GM18508 (cell line): Measurements from ENCODE around the gene RPUSD2.
"Not testable (repeated sequence)": the region's sequence is repeated elsewhere in the genome, so short reads cannot be mapped to it uniquely, and the experiment has no call there.

Experiments used
- ATAC-seq: cut with Tn5 transposase; IDR thresholded peaks from one replicate; pipeline ENCODE4 v1.9.1; 2021; ENCODE audit warnings: moderate number of reproducible peaks; ENCODE audit not compliant: insufficient read depth, unreplicated experiment

The RPUSD2 gene

GRCh38 chr15:40564591-40565332, 4.3 kb upstream of the RPUSD2 start, which contains the start of gene CCDC32:
Gene CCDC32, minus strand, starts transcription at chr15:40565042. Its CDS starts 2,027 bp downstream, at chr15:40563015.
- ATAC-seq: peak; percentile 67

DNA sequence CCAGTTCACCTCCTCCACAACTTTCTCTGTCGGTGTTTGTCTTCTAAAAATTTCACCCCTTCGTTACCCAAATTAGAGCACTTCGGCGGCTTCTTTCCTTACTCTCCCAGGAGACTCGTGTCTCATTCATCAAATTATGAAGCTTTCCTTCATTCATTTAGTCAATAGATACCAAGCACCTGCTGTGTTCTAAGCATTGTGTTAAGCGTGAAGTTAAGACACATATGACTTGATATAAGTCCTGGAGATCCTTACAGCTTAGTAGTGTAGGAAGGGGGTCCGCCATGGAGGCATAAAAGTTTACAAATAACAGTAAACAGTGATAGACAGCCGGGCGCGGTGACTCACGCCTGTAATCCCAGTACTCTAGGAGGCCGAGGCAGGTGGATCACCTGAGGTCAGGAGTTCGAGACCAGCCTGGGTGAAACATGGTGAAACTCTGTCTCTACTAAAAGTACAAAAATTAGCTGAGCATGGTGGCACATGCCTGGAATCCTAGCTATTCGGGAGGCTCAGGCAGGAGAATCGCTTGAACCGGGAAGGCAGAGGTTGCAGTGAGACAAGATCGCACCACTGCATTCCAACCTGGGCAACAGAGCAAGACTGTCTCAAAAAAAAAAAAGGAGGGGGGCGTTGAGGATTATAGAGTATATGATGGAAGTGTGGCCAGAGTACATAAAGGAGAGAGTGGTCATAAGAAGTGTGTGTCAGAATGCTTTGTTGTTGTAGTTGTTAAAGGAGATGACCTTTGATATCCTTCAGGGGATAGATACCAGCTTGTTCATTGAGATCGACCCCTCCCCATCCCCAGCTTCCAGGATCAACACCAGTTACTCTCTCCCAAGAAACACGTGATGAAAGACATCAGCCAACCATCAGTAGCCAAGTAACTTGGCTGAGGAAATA, 3.5 kb upstream of the RPUSD2 start:
- ATAC-seq: no peak

DNA sequence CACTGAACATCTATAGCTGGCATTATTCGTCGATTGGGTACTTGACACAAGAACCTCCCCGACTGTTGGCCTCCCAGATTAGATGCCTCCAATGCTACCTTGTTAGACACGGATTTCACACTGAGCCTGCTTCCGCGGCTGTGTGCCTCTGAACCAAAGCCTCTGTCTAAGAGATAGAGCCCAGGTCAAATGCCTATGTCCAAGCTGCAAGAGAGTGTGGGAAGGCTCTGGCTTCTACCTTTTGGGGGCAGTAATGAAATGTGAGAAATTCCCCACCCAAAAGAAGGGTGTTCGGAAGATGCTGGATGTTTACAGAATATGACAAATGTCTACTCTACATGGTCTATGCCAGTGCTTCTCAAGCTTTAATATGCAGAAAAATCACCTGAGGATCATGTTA, 2.0 kb upstream of the RPUSD2 start:
- no peak for ATAC-seq

DNA sequence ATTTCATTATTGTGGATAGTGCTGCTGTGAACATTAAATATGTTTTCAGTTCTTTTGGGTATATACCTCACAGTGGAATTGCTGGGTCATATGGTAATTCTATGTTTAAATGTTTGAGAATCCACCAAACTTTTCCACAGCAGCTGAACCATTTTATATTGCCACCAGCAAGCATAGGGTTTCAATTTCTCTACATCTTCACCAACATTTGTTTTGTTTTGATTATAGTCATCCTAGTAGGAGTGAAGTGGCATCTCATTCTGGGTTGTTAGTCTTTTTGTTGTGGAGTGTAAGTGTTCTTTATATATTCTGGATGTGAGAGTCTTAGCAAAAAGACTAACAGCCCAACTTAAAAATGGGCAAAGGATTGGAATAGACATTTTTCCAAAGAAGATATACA, 6.0 kb downstream of the RPUSD2 start:
- ATAC-seq: no peak

- not testable (repeated sequence) for ATAC-seq
Observed at GRCh38 chr15:40576914-40577313, 7.8 kb downstream of the RPUSD2 start.

DNA sequence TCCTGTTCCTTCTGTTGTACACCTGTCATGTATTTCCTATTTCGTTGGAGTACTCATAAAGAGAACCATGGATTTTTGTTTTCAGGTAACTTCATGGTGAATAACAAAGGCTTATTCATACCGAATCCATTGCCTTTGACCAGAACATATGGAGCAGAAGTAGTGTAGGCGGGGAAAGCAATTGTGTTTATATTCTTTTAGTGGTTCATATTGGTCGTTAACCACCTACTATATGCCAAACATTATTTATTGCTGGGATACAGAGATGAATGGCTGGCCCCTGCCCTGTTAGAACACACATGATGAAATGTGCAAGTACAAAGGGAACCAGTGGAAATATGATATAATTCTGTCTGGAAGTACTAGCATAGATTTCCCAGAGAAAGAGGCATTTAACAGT, 9.8 kb downstream of the RPUSD2 start:
- no peak for ATAC-seq

- ATAC-seq: not testable (repeated sequence)
Observed at GRCh38 chr15:40581796-40582195, 12.7 kb downstream of the RPUSD2 start.

DNA sequence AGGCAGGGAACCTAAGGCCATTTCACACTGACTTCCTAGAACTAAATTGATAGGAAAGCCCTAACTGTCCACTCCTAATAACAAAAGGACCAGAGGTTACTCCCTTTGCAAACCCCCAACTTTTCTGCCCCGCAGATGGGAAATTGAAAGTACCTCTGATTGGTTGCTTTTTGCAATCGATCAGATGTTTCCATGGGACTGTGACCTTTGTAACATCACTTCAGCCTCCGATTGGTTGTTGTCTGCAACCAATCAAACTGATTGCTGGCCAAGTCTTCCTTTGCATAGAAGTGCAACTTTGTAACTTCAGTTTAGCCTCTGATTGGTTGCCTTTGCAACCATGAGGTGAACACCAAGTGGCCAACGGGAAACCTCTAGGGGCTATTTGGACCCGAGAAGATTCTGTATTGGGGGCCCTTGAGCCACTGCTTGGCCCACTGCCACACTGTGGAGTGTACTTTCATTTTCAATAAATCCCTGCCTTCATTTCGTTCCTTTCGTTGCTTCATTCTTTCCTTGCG, 13.7 kb downstream of the RPUSD2 start:
- ATAC-seq: no peak

- ATAC-seq: no peak
Observed at GRCh38 chr15:40584191-40584590, 15.1 kb downstream of the RPUSD2 start.

GRCh38 chr15:40590667-40591050, 21.6 kb downstream of the RPUSD2 start:
- no peak for ATAC-seq

GRCh38 chr15:40591389-40591788, 22.3 kb downstream of the RPUSD2 start:
- ATAC-seq: no peak

- ATAC-seq: no peak
Observed at GRCh38 chr15:40593165-40593564, 24.1 kb downstream of the RPUSD2 start.

GRCh38 chr15:40593588-40594428, 24.7 kb downstream of the RPUSD2 start, which contains the start of gene KNL1:
Gene KNL1, plus strand, starts transcription at chr15:40594249. Its CDS starts 8,683 bp downstream, at chr15:40602932.
- no peak for ATAC-seq

- no peak for ATAC-seq
Observed at GRCh38 chr15:40594429-40594836, 25.3 kb downstream of the RPUSD2 start.

DNA sequence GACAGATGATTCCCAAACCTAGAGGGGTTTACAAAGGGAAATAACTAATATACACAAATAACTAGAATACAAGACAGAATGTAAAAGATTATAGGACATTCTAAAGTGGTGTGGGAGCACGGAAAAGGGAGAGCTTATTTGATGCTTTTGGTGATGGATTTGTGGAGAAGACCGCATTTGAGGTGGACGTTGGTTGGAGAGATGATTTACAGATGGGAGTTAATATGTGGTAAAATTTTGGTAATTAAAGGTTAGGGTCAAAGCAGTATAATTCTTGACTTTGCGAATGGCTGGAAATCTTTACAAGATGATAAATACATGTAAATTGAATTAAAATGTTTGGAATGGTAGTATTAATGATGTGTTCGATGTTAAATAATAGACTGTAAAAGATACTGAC, 26.1 kb downstream of the RPUSD2 start:
- no peak for ATAC-seq

DNA sequence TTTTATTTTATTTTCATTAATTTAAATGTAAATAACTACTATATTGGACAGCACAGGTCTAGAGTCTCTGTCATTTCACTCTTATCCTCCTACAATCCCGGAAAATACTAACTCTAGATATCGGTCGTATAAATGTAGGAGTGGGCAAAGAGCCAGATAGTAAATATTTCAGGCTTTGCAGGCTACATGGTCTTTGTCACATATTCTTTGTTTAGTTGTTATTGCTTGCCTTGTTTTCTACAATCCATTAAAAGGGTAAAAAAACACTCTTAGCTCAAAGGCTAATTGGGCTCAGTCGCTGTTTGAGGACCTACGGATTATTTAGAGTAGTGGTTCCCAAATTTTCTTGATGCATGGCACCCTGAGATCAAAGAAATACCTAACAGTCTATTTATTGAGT, 26.7 kb downstream of the RPUSD2 start:
- no peak for ATAC-seq

DNA sequence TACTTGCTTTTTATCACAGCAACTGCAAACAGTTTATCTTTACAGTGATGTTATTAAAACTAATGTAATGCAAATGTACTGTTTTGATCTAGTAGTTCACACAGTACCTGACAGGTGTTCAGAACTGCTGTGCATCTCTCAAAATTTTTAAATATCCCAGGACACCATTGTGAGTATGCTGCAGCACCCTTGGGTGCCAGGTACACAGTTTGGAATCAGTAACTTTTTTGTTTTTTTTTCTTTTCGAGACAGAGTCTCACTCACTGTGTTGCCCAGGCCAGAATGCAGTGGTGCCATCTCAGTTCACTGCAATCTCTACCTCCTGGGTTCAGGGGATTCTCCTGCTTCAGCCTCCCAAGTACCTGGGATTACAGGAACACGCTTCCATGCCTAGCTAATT, 27.9 kb downstream of the RPUSD2 start:
- ATAC-seq: no peak

DNA sequence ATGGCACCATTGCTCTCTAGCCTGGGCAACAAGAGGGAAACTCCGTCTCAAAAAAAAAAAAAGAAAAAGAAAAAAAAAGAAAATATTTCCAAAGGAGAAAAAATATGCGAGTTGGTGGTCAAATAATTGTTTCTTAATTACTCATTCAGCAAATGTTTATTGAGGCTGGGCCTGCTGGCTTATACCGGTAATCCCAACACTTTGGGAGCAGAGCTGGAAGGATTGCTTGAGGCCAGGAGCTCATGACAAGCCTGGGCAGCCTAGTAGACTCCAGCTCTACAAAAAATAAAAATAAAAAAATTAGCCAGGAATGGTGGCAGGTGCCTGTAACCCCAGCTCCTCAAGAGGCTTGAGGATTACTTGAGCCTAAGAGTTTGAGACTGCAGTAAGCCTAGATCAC, 29.0 kb downstream of the RPUSD2 start:
- no peak for ATAC-seq

- ATAC-seq: no peak
Observed at GRCh38 chr15:40598672-40599071, 29.6 kb downstream of the RPUSD2 start.

- ATAC-seq: no peak
Observed at GRCh38 chr15:40600956-40601355, 31.9 kb downstream of the RPUSD2 start.
